ENCODE data around the gene RBM20. TPM values are rescaled to one million over a fixed set of nuclear protein-coding genes. Genes with fewer than 3 reads are reported as not detected.

RBM20 gene
- polyA plus RNA-seq, 1 experiment: 0.11 TPM

- no peak for TF ChIP-seq CTCF (IDR thresholded peaks at IDR 0.05; ENCODE audit: low read depth, low read length)
- Histone ChIP-seq H3K9me3 (ENCODE audit: control insufficient read depth, insufficient read depth, low read length) (no peaks in the 10 kb centered on the region), H3K27me3 (ENCODE audit: control insufficient read depth, insufficient read depth, low read length) (no peaks in the 10 kb centered on the region), H3K4me3 (ENCODE audit: low read depth, low read length) (no peak overlapping the region), H3K27ac (ENCODE audit: low read depth, low read length) (no peak overlapping the region)
- no peak for DNase-seq (ENCODE audit: low read depth, low spot score)
- CTCF ChIA-PET: no interaction called here
- POLR2A ChIA-PET: no interaction called here
Measured at GRCh38 chr10:110861476-110861875, 217.3 kb downstream of the RBM20 start.

GRCh38 chr10:110861930-110862649 is 218.0 kb downstream of the RBM20 start:
- Histone ChIP-seq H3K9me3 (ENCODE audit: control insufficient read depth, insufficient read depth, low read length) (no peaks in the 10 kb centered on the region), H3K27me3 (ENCODE audit: control insufficient read depth, insufficient read depth, low read length) (no peaks in the 10 kb centered on the region), H3K27ac (ENCODE audit: low read depth, low read length) (no peak overlapping the region), H3K4me3 (ENCODE audit: low read depth, low read length) (no peak overlapping the region)
- POLR2A ChIA-PET: no interaction called here
- DNase-seq (ENCODE audit: low read depth, low spot score): no peak
- no peak for TF ChIP-seq CTCF (IDR thresholded peaks at IDR 0.05; ENCODE audit: low read depth, low read length)
- CTCF ChIA-PET: no interaction called here

- CTCF ChIA-PET: no interaction called here
- H3K27ac ChIP-seq (ENCODE audit: low read depth, low read length): no peak overlapping the region
Measured at GRCh38 chr10:110862961-110863360, 218.8 kb downstream of the RBM20 start.

GRCh38 chr10:110863361-110863760 is 219.2 kb downstream of the RBM20 start:
- H3K27ac ChIP-seq (ENCODE audit: low read depth, low read length): no peak overlapping the region
- CTCF ChIA-PET: no interaction called here

More at GRCh38 chr10:110862961-110863360, 218.8 kb downstream of the RBM20 start:
- no peaks in the 10 kb centered on the region for H3K9me3 ChIP-seq (ENCODE audit: control insufficient read depth, insufficient read depth, low read length)
- no peaks in the 10 kb centered on the region for H3K27me3 ChIP-seq (ENCODE audit: control insufficient read depth, insufficient read depth, low read length)
- POLR2A ChIA-PET: no interaction called here
- no peak overlapping the region for H3K4me3 ChIP-seq (ENCODE audit: low read depth, low read length)
- DNase-seq (ENCODE audit: low read depth, low spot score): no peak
- no peak for TF ChIP-seq CTCF (IDR thresholded peaks at IDR 0.05; ENCODE audit: low read depth, low read length)

More at GRCh38 chr10:110863361-110863760, 219.2 kb downstream of the RBM20 start:
- no peak for DNase-seq (ENCODE audit: low read depth, low spot score)
- Histone ChIP-seq H3K9me3 (ENCODE audit: control insufficient read depth, insufficient read depth, low read length) (no peaks in the 10 kb centered on the region), H3K4me3 (ENCODE audit: low read depth, low read length) (no peak overlapping the region), H3K27me3 (ENCODE audit: control insufficient read depth, insufficient read depth, low read length) (no peaks in the 10 kb centered on the region)
- TF ChIP-seq CTCF (IDR thresholded peaks at IDR 0.05; ENCODE audit: low read depth, low read length): no peak
- POLR2A ChIA-PET: no interaction called here

All from AG04450 (cell line).